Panc1 (cell line): ENCODE results near the gene TECPR1. TPM values are rescaled to one million over a fixed set of nuclear protein-coding genes. Genes with fewer than 3 reads are reported as not detected.

Experiments
- ATAC-seq: fragments of 200-7000 bp; cut with Tn5 transposase; 2 replicates; pipeline ENCODE4 v1.9.1; 2020; ENCODE audit warnings: mild to moderate bottlenecking, moderate library complexity
- BruUV-seq: library from RNA; stranded (reverse); fragments of 400-500 nt; replicated peaks from 2 replicates; lab custom pipeline; 2021; lab: Mats Ljungman, UMichigan
- CTCF ChIA-PET: fragments of 300-600 bp; sonication (Branson Sonifier 250); formaldehyde crosslinking; loops from one replicate; lab custom pipeline; 2022; ENCODE audit warnings: antibody characterized with exemption; lab: Charles Lee
- POLR2A ChIA-PET: fragments of 300-600 bp; sonication (Branson Sonifier 250); formaldehyde crosslinking; loops from one replicate; lab custom pipeline; 2022; ENCODE audit warnings: antibody characterized with exemption; lab: Charles Lee
- DNase-seq: peaks from one replicate; pipeline ENCODE4 v3.0.0-alpha.2; 2010; ENCODE audit warnings: low read depth, low spot score
- H3K27ac ChIP-seq: 2 replicates; pipeline ENCODE4 v1.5.1; 2011; ENCODE audit warnings: mild to moderate bottlenecking, low read length, inconsistent platforms
- H3K27me3 ChIP-seq: fragments of 200-500 bp; sonication (Bioruptor generic); 2 replicates; pipeline ENCODE4 v1.6.0; 2014; ENCODE audit warnings: low read length, inconsistent platforms; ENCODE audit not compliant: control insufficient read depth, insufficient read depth
- H3K36me3 ChIP-seq: fragments of 200-500 bp; sonication (Bioruptor generic); 2 replicates; pipeline ENCODE4 v1.5.1; 2014; ENCODE audit warnings: inconsistent platforms, mild to moderate bottlenecking, low read length, moderate library complexity; ENCODE audit not compliant: control insufficient read depth, insufficient read depth
- H3K4me1 ChIP-seq: 2 replicates; pipeline ENCODE4 v1.5.1; 2011; ENCODE audit warnings: inconsistent platforms, mild to moderate bottlenecking, low read length, moderate library complexity; ENCODE audit not compliant: control insufficient read depth, insufficient read depth
- H3K4me3 ChIP-seq, 2 experiments: 2 replicates each; pipeline ENCODE4 v1.5.1; 2011 to 2012; ENCODE audit warnings: low read depth in 2 of 2, low read length in 2 of 2, mild to moderate bottlenecking in 2 of 2, inconsistent platforms in 1 of 2, moderate library complexity in 1 of 2
- H3K9me3 ChIP-seq: fragments of 200-500 bp; sonication (Bioruptor generic); 2 replicates; pipeline ENCODE4 v1.5.1; 2014; ENCODE audit warnings: low read depth, mild to moderate bottlenecking, inconsistent platforms, low read length, moderate library complexity; ENCODE audit not compliant: control insufficient read depth, insufficient read depth
- CTCF ChIP-seq: fragments of 450-650 bp; IDR thresholded peaks from 2 replicates; pipeline ENCODE4 v1.5.1; 2017; ENCODE audit warnings: mild to moderate bottlenecking
- POLR2AphosphoS5 ChIP-seq: IDR thresholded peaks from 2 replicates; pipeline ENCODE4 v1.6.1; 2012; ENCODE audit warnings: mild to moderate bottlenecking, low read depth, low read length, moderate library complexity
- REST ChIP-seq, 2 experiments: IDR thresholded peaks; 2 replicates each; pipeline ENCODE4 v1.6.1; 2011 to 2012; ENCODE audit warnings: low read depth in 2 of 2, control low read depth in 1 of 2, low read length in 1 of 2, mild to moderate bottlenecking in 1 of 2, moderate library complexity in 1 of 2; ENCODE audit not compliant: insufficient read depth in 1 of 2
- SIN3A ChIP-seq: IDR thresholded peaks from 2 replicates; pipeline ENCODE4 v1.6.1; 2012; ENCODE audit warnings: low read depth, mild to moderate bottlenecking, low read length, moderate library complexity, borderline replicate concordance; ENCODE audit not compliant: insufficient read depth
- TCF7L2 ChIP-seq: IDR thresholded peaks from 2 replicates; pipeline ENCODE4 v1.6.1; 2011; ENCODE audit warnings: mild to moderate bottlenecking, low read depth, low read length, inconsistent platforms
- in situ Hi-C: cut with HindIII; loops from 2 replicates; pipeline ENCODE4 v1.10.0; 2016; ENCODE audit warnings: low sequenced_read_pairs, low pct_unique_long_range_greater_than_20kb
- intact Hi-C: fragments of 100-400 bp; cut with micrococcal nuclease; formaldehyde crosslinking; loops from one replicate; pipeline ENCODE4 v1.10.0; 2022; ENCODE audit not compliant: unreplicated experiment
- total RNA-seq: library from RNA; stranded (reverse); gene quantifications from one replicate; pipeline ENCODE4 v1.2.1, GENCODE V29; 2021; ENCODE audit not compliant: unreplicated experiment

Gene TECPR1
- total RNA-seq, 1 experiment from 2014 or later = 21.0 TPM

GRCh38 chr7:98177553-98177952, 74.5 kb downstream of the TECPR1 start:
- intact Hi-C loops (no loop called here), in situ Hi-C loops (no loop called here)
- no peaks in the 10 kb centered on the region for H3K4me1 ChIP-seq
- DNase-seq (no peak), ATAC-seq (no peak)
- CTCF ChIA-PET = interaction anchor here (1.7 kb wide), 1 partner anchor 9 kb away, joined by 4 read pairs; no protein-coding TSS in a partner anchor
- H3K27ac ChIP-seq = no peak overlapping the region
- no TSS peak for BruUV-seq
- POLR2A ChIA-PET = no interaction called here
- H3K4me3 ChIP-seq = no peak overlapping the region
- no peaks in the 10 kb centered on the region for H3K27me3 ChIP-seq
- TF ChIP-seq SIN3A (no peak), TCF7L2 (no peak), POLR2AphosphoS5 (no peak), REST (IDR thresholded peaks at IDR 0.05; ENCODE audit: insufficient read depth in 1 of 2, low read depth in 2 of 2, low read length in 1 of 2) (no peak), CTCF (no peak)
- H3K36me3 ChIP-seq = peaks cover 5% of the 10 kb centered on the region; the same call in 1 of the 2 replicates
- no peaks in the 10 kb centered on the region for H3K9me3 ChIP-seq

- CTCF ChIA-PET = no interaction called here
- H3K9me3 ChIP-seq = no peaks in the 10 kb centered on the region
- ATAC-seq (no peak), DNase-seq (no peak)
- H3K4me3 ChIP-seq = no peak overlapping the region
- H3K36me3 ChIP-seq = peaks cover 5% of the 10 kb centered on the region; the same call in 1 of the 2 replicates
- POLR2A ChIA-PET = no interaction called here
- no peak overlapping the region for H3K27ac ChIP-seq
- BruUV-seq = no TSS peak
- intact Hi-C loops (no loop called here), in situ Hi-C loops (no loop called here)
- H3K27me3 ChIP-seq = no peaks in the 10 kb centered on the region
- TF ChIP-seq TCF7L2 (no peak), SIN3A (no peak), CTCF (no peak), REST (IDR thresholded peaks at IDR 0.05; ENCODE audit: insufficient read depth in 1 of 2, low read depth in 2 of 2, low read length in 1 of 2) (no peak), POLR2AphosphoS5 (no peak)
- no peaks in the 10 kb centered on the region for H3K4me1 ChIP-seq
These were observed 76.6 kb downstream of the TECPR1 start for GRCh38 chr7:98175260-98175940.
